Measurements from ENCODE around the gene PHLPP2.

PHLPP2 gene

GRCh38 chr16:71666264-71666663, 58.2 kb downstream of the PHLPP2 start:
- in situ Hi-C loops (cut with MboI; ENCODE audit: low pct_unique_long_range_greater_than_20kb, low sequenced_read_pairs, unreplicated experiment), result no loop called here
- TF ChIP-seq CTCF (IDR thresholded peaks at IDR 0.05; ENCODE audit: extremely low read depth, insufficient read depth, missing control alignments), result no peak
- no peak for DNase-seq (ENCODE audit: low spot score)

GRCh38 chr16:71659471-71659870, 65.0 kb downstream of the PHLPP2 start:
- in situ Hi-C loops (cut with MboI; ENCODE audit: low pct_unique_long_range_greater_than_20kb, low sequenced_read_pairs, unreplicated experiment), result no loop called here
- no peak for TF ChIP-seq CTCF (IDR thresholded peaks at IDR 0.05; ENCODE audit: extremely low read depth, insufficient read depth, missing control alignments)
- no peak for DNase-seq (ENCODE audit: low spot score)

- no peak for DNase-seq (ENCODE audit: low spot score)
- in situ Hi-C loops (cut with MboI; ENCODE audit: low pct_unique_long_range_greater_than_20kb, low sequenced_read_pairs, unreplicated experiment), result no loop called here
- TF ChIP-seq CTCF (IDR thresholded peaks at IDR 0.05; ENCODE audit: extremely low read depth, insufficient read depth, missing control alignments), result no peak
Observed at GRCh38 chr16:71658771-71659170, 65.7 kb downstream of the PHLPP2 start.

GRCh38 chr16:71649704-71650103, 74.8 kb downstream of the PHLPP2 start:
- DNase-seq (ENCODE audit: low spot score), result no peak
- in situ Hi-C loops (cut with MboI; ENCODE audit: low pct_unique_long_range_greater_than_20kb, low sequenced_read_pairs, unreplicated experiment), result no loop called here
- TF ChIP-seq CTCF (IDR thresholded peaks at IDR 0.05; ENCODE audit: extremely low read depth, insufficient read depth, missing control alignments), result no peak

GRCh38 chr16:71648921-71649320, 75.6 kb downstream of the PHLPP2 start:
- no peak for DNase-seq (ENCODE audit: low spot score)
- in situ Hi-C loops (cut with MboI; ENCODE audit: low pct_unique_long_range_greater_than_20kb, low sequenced_read_pairs, unreplicated experiment), result no loop called here
- TF ChIP-seq CTCF (IDR thresholded peaks at IDR 0.05; ENCODE audit: extremely low read depth, insufficient read depth, missing control alignments), result peak; percentile 37

GRCh38 chr16:71648162-71648561, 76.3 kb downstream of the PHLPP2 start:
- TF ChIP-seq CTCF (IDR thresholded peaks at IDR 0.05; ENCODE audit: extremely low read depth, insufficient read depth, missing control alignments), result no peak
- no peak for DNase-seq (ENCODE audit: low spot score)
- in situ Hi-C loops (cut with MboI; ENCODE audit: low pct_unique_long_range_greater_than_20kb, low sequenced_read_pairs, unreplicated experiment), result no loop called here

- DNase-seq (ENCODE audit: low spot score), result no peak
- no peak for TF ChIP-seq CTCF (IDR thresholded peaks at IDR 0.05; ENCODE audit: extremely low read depth, insufficient read depth, missing control alignments)
- in situ Hi-C loops (cut with MboI; ENCODE audit: low pct_unique_long_range_greater_than_20kb, low sequenced_read_pairs, unreplicated experiment), result no loop called here
Observed at GRCh38 chr16:71647391-71647790, 77.1 kb downstream of the PHLPP2 start.

Measured in GM13977 (cell line).